GM21367 (cell line): ENCODE measurements around the gene FERMT3.
A peak's percentile ranks its signal among the peaks of the same experiment; 100 is the strongest.
"Not testable (repeated sequence)": the region's sequence is repeated elsewhere in the genome, so short reads cannot be mapped to it uniquely, and the experiment has no call there.

Experiments
- ATAC-seq: cut with Tn5 transposase; IDR thresholded peaks from one replicate; pipeline ENCODE4 v1.9.1; 2021; ENCODE audit not compliant: unreplicated experiment

The FERMT3 gene

DNA sequence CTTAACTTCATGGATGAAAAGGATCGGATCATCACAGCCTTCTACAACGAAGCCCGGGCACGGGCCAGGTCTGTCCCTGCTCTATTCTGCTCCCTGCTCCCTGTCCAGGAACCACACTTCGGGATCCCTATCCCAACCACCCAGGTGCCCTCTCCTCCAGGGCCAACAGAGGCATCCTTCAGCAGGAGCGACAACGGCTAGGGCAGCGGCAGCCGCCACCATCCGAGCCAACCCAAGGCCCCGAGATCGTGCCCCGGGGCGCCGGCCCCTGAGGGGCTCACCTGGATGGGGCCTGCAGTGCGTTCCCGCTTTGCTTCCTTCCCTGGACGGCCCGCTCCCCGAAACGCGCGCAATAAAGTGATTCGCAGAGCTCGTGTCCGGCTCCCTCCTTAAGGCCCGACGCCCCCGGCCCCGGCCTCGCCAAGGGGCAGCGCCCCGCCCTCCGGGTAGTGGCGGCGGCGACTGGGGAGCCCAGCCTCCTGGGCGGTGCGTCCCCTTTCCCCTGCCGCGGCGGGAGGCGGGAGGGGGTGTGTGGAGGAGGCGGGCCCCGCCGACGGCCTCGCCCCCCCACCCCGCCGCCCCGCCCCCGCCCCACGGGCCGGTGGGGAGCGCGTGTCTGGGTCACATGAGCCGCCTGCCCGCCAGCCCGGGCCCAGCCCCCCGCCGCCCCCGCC lies 27.5 kb downstream of the FERMT3 start, which contains the start of gene VEGFB:
Gene VEGFB, plus strand, starts transcription at position 672 of the 674 bp plus-strand sequence. CDS start 250 bp downstream, outside the sequence.
- ATAC-seq: no peak

DNA sequence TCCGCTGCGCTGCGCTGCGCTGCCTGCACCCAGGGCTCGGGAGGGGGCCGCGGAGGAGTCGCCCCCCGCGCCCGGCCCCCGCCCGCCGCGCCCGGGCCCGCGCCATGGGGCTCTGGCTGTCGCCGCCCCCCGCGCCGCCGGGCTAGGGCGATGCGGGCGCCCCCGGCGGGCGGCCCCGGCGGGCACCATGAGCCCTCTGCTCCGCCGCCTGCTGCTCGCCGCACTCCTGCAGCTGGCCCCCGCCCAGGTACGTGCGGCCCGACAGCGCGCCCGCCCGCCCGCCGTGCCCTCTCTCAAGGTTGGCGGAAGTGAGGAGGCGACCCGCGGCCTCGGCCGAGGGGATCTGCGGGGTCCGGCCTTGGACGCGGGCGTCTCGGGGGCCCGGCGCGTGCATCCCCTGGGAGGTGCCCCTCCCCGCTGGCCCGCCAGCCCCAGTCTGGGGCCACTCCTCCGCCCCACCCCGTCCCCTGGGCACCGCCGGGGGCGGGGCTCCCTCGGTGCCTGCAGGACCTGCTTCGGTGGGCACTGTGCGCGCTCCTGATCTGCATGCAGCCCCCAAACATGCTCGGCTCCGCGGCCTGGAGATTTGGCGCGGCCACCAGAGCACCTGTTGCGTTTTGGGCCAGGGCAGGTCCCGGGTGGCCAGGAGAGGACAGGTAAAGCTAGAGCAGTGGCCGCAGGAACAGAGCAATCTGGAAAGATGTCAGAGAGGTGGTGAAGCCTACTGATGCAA lies 28.3 kb downstream of the FERMT3 start:
- no peak for ATAC-seq

DNA sequence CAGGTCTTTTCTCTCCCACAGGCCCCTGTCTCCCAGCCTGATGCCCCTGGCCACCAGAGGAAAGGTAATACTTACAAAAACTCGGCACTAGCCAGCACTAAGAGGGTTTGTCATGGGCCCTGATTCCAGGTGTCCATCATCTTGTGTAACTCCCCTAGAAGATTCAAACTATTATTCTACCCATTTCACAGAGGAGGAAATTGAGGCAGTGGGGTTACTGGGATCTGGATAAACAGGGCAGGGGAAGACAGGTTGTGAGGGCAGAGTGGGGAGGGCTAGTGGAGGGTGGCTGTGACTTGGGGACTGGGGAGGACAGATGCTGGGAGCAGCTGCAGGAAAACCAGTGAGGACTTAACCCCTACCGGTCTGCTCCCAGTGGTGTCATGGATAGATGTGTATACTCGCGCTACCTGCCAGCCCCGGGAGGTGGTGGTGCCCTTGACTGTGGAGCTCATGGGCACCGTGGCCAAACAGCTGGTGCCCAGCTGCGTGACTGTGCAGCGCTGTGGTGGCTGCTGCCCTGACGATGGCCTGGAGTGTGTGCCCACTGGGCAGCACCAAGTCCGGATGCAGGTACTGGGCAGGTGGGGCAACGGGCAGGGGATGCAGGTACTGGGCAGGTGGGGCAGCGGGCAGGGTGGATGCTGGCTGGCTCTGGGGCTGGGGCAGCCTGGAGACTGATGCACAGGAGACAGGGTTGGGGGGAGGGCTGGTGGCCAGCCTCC lies 29.1 kb downstream of the FERMT3 start:
- ATAC-seq: no peak

DNA sequence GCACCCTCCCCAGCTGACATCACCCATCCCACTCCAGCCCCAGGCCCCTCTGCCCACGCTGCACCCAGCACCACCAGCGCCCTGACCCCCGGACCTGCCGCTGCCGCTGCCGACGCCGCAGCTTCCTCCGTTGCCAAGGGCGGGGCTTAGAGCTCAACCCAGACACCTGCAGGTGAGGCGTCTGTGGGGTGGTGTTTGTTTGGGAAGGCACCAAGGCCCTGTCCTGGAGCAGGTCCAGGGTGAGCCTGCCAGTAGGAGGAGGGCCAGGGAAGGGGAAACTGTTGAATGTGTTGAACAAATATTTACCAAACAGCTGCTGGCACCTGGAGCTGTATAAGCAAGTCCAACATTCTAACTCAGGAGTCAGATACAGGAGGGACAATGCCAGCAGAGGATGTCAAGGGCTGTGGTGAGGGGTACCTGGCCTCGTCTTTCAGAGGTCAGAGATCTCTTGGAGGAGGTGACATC lies 31.0 kb downstream of the FERMT3 start:
- no peak for ATAC-seq

DNA sequence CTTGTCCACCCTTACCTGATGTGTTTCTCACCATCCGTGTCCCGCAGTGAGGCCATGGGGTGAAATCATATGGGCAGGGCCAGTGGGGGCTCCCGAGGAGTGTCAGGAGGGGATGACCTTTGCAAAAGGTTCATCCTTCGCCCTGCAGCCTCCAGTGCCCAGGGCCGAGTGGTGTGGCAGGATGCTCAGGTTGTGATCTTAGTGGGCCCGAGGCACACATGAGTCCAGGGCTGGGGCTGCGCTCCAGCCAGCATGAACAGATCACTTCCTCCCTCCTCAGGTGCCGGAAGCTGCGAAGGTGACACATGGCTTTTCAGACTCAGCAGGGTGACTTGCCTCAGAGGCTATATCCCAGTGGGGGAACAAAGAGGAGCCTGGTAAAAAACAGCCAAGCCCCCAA lies 31.6 kb downstream of the FERMT3 start:
- ATAC-seq: no peak

DNA sequence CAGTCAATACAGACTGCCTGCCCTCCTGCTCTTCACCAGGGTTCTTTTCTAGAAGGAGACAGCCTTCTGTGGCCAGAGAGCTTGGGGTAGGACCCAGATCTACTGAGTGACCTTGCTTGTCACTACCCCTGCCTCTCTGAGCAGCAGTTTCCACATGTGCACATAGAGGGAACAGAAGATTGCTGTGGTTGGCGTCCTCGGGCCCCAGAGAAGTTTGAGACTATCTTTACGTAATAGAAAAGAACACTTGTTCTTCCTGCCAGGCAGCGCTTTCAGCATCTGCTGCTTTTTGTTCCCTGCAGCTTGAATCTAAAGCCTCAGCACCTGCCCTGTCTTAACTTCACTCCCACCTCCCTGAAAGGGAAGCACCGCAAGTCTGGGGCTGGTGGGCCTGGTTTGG lies 32.5 kb downstream of the FERMT3 start:
- ATAC-seq: no peak

DNA sequence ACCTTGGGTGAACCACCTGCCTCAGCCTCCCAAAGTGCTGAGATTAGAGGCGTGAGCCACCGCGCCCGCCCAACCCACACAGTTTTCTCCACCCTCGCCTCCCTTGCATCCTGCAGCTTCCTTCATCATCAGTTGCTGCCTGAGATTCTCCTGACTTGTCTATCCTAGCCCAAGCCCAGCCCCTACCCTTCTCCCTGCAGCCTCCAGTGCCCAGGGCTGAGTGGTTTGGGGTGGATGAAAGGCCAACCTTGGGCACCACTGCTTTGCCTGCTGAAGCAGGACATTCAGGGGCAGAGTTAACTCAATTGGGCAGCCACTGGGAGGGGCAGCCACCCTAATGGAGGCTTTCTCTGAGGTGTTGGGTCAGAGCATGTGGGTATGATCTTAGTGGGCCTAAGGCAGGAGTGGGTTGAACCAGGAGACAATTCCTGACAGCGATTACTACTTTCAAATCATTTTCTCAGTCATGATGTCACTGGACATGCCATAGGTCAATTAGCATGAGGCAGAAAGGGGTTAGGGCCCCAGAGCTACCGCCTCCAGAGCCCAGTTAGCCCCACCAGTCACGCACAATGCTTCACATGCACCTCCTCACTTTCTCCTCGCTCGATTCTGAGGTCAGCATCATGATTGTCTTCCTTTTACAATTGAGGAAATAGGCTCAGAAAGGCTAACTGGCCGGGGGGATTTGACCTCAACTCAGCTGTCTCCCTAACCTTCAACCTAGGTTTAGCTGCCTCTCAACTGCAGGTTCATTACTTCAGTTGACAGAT lies 33.3 kb downstream of the FERMT3 start:
- ATAC-seq: no peak

DNA sequence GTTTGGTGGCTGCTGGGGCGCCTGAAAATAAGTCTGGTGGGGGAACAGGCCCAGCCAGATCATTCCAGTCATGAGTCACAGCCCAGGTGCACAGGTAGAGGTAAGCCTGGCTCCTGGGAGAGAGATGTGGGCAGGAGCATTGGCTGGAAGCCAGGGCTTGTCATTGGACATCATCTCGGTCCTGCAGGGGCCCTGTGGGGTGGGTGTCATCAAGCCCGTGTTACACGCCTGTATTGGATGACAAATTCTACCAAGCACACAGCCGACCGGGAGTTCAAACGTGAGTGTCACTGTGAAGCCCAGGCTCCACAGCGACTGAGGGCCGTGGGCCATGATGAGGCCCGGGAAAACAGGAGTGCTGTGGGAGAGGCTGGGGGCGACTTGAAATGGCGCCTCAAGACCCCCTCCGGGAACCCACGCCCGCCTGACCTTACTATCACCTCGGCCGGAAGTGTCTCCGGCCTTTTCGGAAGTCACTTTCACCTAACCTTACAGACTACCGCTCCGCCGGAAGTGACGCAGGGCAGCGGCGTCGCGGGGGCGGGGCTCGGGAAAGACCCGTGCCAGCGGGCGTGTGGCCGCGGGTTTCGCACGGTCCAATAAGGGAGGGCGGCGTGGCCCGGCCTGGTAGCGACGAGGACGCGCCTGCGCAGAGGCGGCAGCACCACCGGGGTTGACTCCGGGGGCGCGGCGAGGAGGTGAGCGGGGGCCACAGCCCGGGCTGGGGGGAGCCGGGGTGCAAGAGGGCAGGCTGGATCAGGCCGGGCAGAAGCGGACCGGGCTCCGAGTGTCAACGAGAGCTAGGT lies 34.1 kb downstream of the FERMT3 start, which contains the start of gene FKBP2:
Gene FKBP2, plus strand, starts transcription at position 661 of the 806 bp plus-strand sequence. CDS start 1,293 bp downstream, outside the sequence.
- ATAC-seq: peak; percentile 33

DNA sequence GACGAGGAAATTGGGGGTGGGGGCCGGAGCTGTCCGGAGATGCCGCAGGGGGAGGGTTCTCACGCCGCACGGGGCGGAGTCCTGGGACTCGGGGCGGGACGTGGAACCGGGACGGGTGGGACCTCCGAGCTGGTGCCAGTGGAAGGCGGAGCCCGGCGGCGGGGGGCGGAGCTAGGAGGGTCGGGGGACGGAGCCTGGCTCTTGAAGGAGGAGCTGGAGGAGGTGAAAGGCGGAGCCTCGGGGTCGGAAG lies 34.6 kb downstream of the FERMT3 start:
- ATAC-seq: no peak

DNA sequence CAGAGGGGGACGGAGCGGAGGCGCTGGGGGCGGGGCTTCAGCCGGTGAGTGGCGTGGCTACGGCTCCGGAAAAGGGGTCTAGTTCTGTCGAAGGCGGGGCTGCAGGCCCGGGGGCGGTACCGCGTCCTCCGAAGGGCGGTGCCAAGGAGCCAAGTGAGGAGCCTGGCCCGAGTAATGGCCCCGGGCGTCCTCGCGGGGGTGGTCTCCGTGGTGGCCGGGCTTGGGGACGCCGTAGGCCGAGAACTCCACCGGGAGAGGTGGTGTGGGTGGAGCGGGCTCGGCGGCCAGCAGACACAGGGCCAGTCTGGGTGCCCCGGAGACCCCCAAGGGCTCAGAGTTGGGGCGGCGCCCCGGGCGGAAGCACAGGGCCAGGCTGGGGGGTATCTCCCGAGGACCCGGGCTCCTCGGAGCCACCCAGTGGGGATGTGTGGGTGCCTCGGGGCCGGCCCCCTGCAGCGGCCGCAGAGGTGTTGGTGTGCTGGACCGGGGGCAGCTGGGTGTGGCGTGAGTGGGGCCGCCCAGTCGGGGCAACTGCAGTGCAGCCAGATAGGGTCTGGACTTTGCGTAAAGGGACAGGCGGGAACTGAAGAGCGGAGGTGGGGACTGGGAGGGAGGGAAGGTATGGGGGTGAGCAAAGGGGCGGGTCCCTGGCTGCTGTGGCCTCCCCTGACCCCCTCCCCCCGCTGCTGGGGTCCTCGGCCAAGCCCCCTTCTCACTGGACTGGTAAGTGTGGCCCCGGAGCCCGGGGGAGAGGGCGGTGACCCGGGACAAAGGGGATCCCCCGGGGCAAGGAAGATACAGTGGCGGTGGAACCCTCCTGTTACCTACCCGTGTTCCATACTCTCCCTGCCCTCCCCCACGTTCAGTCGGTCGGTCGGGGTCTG lies 35.2 kb downstream of the FERMT3 start:
- peak; percentile 47 for ATAC-seq

DNA sequence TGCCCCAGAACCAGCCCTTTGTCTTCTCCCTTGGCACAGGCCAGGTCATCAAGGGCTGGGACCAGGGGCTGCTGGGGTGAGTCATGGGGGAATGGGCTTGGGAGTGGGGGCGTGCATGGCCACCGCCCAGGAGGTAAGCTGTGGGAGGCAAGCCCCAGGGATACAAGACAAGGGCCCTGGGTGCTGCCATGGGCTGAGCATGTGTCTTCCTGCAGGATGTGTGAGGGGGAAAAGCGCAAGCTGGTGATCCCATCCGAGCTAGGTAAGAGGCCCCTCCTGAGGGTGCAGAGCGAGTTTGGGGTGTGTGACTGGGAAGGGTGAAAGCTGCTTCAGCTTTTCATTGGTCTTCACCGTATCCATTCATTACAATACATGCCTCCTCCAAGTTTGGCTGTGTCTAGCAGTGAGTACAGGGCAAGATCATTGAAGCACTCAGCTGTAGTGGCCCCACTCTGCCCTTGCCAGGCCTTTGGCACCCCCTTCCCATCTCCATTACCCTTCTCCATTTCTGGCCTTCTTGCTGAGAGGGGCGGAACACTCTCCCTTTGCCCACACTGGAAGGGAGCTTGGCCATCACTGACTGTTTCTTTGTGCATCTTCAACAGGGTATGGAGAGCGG lies 36.8 kb downstream of the FERMT3 start:
- ATAC-seq: no peak

DNA sequence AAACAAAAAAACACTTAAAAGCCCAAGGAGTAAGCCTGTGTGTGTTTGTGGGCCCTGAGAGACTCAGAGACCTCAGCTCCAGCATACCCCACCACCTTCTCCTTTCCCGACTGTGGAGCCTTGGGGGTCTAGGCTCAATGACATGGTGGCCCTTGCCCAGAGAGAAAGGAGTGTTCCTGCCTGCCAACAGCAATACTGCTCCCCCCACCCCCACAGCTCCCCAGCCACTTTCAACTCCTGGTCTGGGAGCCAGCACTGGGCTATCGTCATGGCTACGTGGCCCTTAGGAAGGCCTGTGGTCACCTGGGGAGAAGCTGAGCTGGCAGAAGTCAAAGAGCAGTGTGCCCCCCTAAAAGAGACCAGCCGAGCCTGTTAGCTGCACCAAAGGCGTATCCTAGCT lies 37.6 kb downstream of the FERMT3 start:
- ATAC-seq: no peak

DNA sequence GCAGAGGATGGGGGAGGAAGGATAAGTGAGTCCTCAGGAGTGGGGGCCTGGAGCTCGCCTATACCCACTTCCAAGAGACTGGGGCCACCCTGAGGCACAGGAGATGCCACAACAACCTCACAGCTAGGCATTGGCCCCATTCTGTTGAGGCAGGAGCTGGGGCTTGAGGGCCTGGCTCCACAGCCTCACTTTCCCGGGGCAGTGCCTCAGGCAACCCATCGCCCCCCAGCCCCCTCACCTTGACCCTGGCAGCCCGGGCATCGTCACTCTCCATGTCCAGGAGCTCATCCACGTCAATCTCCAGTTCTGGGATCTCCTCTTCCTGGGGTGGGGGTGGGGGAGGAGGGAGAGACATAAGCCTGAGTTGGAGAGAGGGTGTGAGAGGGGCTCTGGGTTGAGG lies 38.4 kb downstream of the FERMT3 start:
- ATAC-seq: no peak

DNA sequence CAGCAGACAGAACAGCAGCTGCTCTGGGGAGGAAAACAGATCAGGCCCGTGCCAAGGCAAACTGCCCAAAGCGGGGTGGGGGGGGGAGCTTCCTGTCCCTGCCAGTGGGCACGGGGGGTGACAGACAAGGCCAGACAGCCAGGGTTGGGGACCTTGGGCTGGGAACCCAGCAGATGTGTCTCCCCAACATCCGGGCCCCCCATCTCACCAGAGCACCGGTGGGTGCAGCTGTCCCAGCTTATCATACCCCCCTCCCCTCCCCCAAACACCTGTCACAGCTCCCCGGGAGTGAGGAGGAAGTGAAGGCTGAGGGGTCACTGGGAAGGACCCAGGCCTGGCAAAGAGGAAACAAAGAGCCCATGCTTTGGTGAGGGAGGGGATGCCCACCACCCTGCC lies 38.9 kb downstream of the FERMT3 start:
- no peak for ATAC-seq

DNA sequence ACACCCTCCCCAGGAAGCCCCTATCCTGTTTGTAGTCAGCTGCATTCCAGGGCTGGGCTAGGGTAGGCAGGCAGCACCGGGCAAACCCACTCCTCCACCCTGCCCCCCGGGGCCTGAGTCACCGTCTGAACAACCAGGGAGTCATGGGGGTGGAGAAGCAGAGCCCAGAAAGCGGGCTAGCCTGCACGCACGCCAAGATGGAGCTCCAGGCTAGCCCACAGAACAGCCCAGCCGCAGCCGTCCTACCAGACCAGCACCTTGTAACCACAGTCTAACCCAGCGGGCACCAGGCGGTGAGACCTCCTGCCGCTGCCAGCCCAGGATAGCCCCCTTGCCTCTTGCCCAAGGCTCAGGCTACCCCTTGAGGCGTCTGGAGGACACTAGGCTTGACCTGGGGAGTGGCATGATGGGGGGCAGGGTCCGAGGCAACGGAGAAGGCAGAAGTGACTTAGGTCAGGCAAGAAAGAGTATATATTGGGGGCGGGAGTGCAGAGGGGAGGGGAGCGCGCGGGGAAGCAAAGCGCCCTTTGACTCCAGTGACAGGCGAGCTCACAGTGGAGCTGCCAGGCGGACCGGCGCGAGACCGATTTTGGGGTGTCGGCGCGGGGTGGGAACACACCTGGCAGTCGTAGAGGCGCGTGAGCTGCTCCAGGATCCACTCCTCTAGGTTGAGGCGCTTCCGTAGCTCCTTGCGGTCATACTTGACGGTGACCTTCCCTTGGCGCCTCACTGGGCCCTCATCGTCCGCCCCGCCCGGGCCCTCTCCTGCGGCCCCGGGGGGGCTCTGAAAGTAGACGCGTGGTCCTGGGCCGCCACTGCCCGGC lies 39.5 kb downstream of the FERMT3 start:
- no peak for ATAC-seq

DNA sequence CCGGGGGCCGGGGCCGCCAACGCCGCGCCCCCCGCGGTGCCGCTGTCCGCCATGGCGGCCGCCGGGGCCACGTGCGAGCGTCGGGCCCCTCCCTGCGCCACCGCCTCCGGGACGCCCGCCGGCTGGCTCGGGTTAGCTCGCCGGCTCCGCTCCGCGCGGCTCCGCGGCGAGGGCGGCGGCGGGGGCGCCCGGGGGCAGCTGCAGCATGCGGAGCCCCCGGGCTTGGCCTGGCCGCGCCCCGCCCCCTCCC lies 40.0 kb downstream of the FERMT3 start:
- ATAC-seq: not testable (repeated sequence)

DNA sequence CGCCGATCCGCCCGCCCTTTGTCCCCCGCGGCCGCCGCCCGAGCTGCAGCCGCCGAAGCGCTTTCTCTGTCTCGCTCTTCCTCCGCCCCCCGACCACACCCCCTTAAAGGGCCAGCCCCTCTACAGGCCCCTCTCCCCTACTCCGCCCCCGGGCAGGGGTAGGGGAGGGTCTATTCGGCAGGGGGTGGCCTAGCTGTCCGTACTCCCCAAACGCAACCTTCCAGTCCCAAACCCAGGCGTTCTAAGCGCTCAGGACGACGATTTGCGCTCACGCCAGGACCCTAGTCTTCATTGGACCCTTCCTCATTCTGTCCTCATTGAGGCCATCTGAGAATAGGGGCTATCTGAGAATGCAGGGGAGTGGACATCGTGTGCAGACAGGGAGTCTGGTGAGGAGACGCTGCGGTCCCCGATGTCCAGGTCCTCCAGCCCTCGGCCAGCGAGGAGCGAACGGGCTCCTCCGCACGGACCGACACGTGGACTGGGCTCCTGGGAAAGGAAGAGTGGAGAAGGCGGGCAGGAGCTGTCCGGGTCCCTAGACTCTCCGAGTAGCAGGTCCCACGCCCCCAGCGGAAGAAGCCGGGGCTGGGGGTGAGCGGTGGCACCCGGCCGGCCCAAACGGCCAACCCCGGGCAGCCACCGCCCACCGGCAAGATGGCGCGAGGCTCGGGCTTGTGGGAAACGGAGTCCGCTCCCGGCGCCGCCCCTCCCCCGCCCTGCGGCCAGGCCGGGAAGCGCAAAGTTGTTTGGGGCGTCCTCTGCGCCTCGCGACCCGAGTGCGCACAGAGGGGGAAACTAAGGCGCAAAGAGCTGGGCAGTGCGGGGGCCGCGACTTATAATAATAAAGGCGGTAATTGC lies 40.6 kb downstream of the FERMT3 start, which contains the start of gene PPP1R14B:
Gene PPP1R14B, minus strand, starts transcription at position 73 of the 858 bp plus-strand sequence. CDS start 270 bp downstream, outside the sequence.
- no peak for ATAC-seq
